Peyer's patch (tissue), 4 donors: ENCODE measurements around the gene IMPG1.

ENCODE experiments used
- POLR2A ChIP-seq, 2 donors: fragments of 450-650 bp; IDR thresholded peaks; one replicate each; pipeline ENCODE4 v1.5.1; 2017; ENCODE audit warnings: antibody characterized with exemption in 2 of 2, mild to moderate bottlenecking in 2 of 2, moderate library complexity in 2 of 2
- TF ChIP-seq, protein P1 (sequence below), 6 experiments: fragments of 450-650 bp in 4 of 6; fragments of 200-600 bp in 2 of 6; sonication (generic) in 1 of 6; IDR thresholded peaks; one replicate each; pipeline ENCODE4 v1.5.1; 2017 to 2019; ENCODE audit warnings: antibody characterized with exemption in 6 of 6, mild to moderate bottlenecking in 3 of 6, moderate library complexity in 1 of 6

DNA sequence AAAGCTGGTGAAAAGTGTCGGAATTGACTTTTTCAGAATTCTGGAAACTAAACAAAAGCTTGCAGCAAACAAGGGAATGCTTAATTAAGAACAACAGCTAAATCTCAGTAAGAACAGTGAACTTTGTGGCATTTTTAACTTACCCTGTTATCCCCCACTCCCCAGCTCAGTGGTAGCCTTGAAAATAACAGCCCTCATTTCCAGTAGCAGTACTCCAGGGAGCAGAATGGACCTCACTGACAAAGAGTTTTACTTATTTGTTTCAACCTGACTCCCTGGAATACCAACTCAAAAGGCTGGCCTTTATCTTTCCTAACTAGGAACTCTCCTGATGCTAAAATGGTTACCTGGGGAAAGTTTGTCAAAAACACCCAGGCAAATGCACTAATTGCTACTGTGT is 108.9 kb downstream of the IMPG1 start:
- TF ChIP-seq, protein P1, sequence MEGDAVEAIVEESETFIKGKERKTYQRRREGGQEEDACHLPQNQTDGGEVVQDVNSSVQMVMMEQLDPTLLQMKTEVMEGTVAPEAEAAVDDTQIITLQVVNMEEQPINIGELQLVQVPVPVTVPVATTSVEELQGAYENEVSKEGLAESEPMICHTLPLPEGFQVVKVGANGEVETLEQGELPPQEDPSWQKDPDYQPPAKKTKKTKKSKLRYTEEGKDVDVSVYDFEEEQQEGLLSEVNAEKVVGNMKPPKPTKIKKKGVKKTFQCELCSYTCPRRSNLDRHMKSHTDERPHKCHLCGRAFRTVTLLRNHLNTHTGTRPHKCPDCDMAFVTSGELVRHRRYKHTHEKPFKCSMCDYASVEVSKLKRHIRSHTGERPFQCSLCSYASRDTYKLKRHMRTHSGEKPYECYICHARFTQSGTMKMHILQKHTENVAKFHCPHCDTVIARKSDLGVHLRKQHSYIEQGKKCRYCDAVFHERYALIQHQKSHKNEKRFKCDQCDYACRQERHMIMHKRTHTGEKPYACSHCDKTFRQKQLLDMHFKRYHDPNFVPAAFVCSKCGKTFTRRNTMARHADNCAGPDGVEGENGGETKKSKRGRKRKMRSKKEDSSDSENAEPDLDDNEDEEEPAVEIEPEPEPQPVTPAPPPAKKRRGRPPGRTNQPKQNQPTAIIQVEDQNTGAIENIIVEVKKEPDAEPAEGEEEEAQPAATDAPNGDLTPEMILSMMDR (IDR thresholded peaks at IDR 0.05), result no peak
- TF ChIP-seq POLR2A (IDR thresholded peaks at IDR 0.05), result no peak
